ENCODE data around the gene GALNT14.

The GALNT14 gene

GRCh38 chr2:30987566-30987965, 150.7 kb downstream of the GALNT14 start:
- DNase-seq (ENCODE audit: low spot score), result no peak
- no peak for TF ChIP-seq CTCF (IDR thresholded peaks at IDR 0.05; ENCODE audit: extremely low read depth, missing control alignments)

GRCh38 chr2:30986231-30986580, 152.0 kb downstream of the GALNT14 start:
- DNase-seq (ENCODE audit: low spot score), result no peak
- no peak for TF ChIP-seq CTCF (IDR thresholded peaks at IDR 0.05; ENCODE audit: extremely low read depth, missing control alignments)

GRCh38 chr2:30985493-30986230, 152.6 kb downstream of the GALNT14 start:
- no peak for DNase-seq (ENCODE audit: low spot score)
- no peak for TF ChIP-seq CTCF (IDR thresholded peaks at IDR 0.05; ENCODE audit: extremely low read depth, missing control alignments)

- DNase-seq (ENCODE audit: low spot score), result no peak
- no peak for TF ChIP-seq CTCF (IDR thresholded peaks at IDR 0.05; ENCODE audit: extremely low read depth, missing control alignments)
Measured at GRCh38 chr2:30984148-30984547, 154.1 kb downstream of the GALNT14 start.

- TF ChIP-seq CTCF (IDR thresholded peaks at IDR 0.05; ENCODE audit: extremely low read depth, missing control alignments), result no peak
Measured at GRCh38 chr2:30981510-30981909, 156.7 kb downstream of the GALNT14 start.

GRCh38 chr2:30981096-30981495, 157.1 kb downstream of the GALNT14 start:
- no peak for DNase-seq (ENCODE audit: low spot score)
- no peak for TF ChIP-seq CTCF (IDR thresholded peaks at IDR 0.05; ENCODE audit: extremely low read depth, missing control alignments)

More at GRCh38 chr2:30981510-30981909, 156.7 kb downstream of the GALNT14 start:
- DNase-seq (ENCODE audit: low spot score), result no peak

GRCh38 chr2:30979822-30980245, 158.4 kb downstream of the GALNT14 start:
- no peak for TF ChIP-seq CTCF (IDR thresholded peaks at IDR 0.05; ENCODE audit: extremely low read depth, missing control alignments)
- no peak for DNase-seq (ENCODE audit: low spot score)
